HG02970 (cell line): ENCODE data around the gene NUP88.

Experiments
- ATAC-seq: cut with Tn5 transposase; IDR thresholded peaks from one replicate; pipeline ENCODE4 v1.9.1; 2021; ENCODE audit warnings: mild to moderate bottlenecking, moderate library complexity, moderate number of reproducible peaks; ENCODE audit not compliant: unreplicated experiment, low FRiP score

Gene NUP88

DNA sequence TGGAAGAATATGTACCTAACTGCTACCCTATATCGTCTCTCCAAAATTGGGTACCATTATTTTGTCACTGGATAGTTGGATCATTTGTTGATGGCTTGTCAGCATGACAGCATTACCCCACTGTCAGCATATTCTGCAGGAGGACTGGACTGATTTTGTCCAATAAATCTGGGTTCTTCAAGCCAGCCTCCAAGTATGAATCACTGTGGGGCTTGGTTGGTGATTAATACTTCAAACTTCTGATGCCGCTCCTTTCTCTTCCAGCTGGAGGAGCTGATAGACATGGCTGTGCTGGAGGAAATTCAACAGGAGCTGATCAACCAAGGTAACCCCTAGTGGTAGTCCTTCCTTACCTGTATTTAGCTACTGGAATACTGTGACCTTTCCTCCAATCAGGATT is 3.0 kb upstream of the NUP88 start:
- no peak for ATAC-seq

DNA sequence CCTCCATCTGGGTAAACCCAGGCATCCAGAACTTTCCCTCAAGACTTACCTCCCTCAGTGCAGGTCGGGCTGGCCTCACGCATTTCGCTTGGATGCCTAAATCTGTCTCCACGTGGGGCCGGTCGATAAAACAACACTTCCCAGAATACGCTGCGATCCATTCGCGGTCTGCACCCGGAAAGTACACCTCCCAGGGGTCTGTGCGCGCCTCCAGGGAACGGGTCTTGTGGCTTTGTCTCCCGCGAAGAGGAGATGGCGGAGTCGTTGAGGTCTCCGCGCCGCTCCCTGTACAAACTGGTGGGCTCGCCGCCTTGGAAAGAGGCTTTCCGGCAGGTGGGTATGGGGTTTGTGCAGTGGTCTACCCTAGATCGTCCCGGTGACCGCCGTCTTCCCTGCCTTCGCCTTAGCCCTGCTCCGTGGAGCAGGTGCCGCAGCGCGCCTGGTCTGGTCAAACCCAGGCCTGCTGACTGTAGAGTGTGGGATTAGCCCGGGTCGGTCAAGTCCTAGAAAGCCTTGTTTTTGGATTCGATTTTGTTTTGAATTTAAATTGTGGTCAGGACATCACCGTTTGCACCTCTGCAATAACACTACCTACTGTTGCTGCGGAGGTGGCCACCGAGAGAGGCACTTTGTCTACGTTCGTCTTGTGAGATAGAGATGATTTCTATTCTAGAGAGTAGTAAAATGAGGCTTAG is 644 bp upstream of the NUP88 start, which contains the start of gene RPAIN:
TSS of gene RPAIN (plus strand) at position 224 of the 695 bp plus-strand sequence. CDS start at position 253, 29 bp downstream.
- ATAC-seq: peak; percentile 49

- ATAC-seq: peak; percentile 41
Observed at GRCh38 chr17:5418858-5419355, 555 bp downstream of the NUP88 start.

- no peak for ATAC-seq
Observed at GRCh38 chr17:5416901-5417300, 2.6 kb downstream of the NUP88 start.

GRCh38 chr17:5413682-5414081 is 5.8 kb downstream of the NUP88 start:
- ATAC-seq: no peak

- no peak for ATAC-seq
Observed at GRCh38 chr17:5410594-5411272, 8.7 kb downstream of the NUP88 start.

- no peak for ATAC-seq
Observed at GRCh38 chr17:5408186-5408585, 11.3 kb downstream of the NUP88 start.

GRCh38 chr17:5405400-5405799 is 14.1 kb downstream of the NUP88 start:
- no peak for ATAC-seq

- no peak for ATAC-seq
Observed at GRCh38 chr17:5399767-5400166, 19.7 kb downstream of the NUP88 start.

DNA sequence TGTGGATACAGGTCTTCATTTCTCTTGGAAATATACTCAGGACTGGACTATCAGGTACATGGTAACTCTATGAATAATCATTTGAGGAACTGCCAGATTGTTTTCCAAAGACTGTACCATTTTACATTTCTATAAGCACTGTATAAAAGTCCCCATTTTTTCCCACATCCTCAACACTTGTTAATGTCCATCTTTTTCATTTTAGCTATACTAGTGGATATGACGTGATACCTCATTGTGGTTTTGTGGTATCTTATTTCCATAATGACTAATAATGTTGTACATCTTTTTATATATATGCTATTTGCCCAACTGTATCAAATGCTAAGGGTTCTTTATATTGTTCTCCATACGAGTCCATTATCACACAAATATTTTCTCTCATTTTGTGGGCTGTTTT is 22.9 kb downstream of the NUP88 start:
- ATAC-seq: no peak

DNA sequence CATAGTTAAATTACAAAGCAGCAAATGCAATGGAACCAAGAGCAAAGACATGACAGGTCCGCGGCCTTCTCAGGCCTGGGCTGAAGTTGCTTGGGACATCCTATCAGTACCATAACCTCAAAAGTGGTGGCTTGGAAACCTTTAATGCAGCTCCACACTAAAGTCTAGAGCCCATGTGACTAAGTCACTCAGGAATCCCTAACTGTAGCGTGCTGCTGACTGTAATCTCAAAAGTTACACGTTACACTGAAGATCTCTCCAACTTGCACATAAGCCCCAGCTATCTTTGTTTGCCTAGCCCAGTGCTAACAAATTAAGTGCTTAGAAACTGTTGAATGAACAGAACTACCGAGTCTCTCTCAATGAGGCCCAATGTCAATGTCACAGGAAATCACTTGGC is 27.8 kb downstream of the NUP88 start:
- ATAC-seq: no peak

DNA sequence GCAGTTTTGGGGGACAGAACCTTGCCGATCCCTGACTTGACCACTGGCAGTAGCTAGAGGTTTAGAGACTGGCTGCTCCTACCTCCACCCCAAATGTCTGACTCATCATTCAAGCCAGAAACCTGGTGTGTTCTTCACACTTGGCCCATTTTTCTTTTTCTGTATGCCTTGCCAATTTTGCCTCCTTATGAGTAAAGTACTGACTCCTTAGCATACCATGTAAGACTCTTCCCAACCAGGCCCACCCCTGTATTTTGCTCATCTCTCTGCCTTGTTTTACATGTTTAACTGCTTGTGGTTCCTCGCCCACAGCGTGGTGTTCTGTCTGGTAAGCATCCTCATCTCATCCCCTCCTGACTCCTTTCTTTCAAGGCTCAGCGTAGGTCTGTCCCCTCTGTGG is 37.9 kb downstream of the NUP88 start:
- no peak for ATAC-seq

DNA sequence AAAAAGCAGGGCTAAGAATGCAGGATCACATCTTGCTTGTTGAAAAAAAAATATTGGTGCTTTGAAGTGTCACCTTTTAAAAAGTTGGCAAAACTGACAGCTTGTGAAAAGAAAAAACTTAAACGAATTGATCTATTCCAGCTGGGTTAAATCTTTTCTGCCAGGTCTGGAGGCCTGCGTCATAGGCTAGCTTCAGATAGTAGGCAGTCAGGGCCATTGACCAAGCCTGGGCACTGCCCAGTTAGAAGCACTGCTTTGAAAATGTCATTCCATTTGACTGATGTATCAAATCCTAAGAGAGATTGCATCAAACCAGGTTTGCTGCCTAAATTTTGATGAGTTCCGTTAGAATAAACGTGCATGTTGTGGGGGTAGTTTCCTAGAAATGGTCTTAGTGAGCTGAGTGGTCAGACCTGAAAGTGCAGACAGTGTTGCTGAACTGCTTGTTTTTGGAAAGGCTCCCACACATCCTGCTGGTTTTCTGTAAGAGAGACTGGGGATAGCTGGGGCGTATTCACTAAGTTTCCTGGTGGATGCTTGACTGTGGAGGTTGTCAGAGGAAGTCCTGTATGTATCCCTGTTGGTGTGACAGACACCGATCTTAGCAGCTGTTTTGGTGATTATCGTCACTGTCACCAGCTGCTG is 38.8 kb downstream of the NUP88 start:
- no peak for ATAC-seq

DNA sequence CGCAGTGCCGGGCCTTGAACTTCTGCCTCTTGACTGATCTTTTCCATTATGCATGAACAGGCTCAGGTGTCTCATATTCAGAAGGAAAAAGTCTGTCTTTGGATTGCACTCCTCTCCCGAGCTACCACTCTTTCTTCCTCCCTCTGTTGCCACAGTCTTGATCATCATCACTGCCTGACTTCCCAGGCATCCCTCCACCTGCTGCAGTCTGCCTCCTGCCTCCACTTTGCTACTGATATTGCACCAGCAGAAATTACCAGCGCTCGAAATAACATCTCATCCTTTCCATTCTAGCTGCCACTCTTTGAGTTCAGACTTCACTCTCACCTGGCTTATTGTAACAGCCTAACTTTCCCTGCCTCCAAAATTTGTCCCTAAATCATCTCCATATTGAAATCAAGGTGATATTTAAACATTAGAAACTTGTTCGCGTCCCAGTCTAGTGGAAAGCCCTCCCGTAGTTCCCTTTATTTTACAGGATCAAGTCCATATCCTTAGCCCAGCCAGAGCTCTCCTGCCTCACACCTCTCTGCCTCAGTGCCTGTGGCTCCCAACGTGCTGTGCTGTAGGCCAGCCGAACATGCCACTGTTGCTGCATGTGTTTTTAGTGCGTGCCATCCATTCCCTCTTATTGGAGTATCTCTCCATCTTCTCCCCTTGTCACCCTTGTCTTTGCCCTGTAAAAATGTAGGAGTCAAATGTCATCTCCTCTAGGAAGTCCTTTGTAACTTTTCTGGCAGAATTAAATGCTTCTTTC is 39.9 kb downstream of the NUP88 start:
- ATAC-seq: no peak

DNA sequence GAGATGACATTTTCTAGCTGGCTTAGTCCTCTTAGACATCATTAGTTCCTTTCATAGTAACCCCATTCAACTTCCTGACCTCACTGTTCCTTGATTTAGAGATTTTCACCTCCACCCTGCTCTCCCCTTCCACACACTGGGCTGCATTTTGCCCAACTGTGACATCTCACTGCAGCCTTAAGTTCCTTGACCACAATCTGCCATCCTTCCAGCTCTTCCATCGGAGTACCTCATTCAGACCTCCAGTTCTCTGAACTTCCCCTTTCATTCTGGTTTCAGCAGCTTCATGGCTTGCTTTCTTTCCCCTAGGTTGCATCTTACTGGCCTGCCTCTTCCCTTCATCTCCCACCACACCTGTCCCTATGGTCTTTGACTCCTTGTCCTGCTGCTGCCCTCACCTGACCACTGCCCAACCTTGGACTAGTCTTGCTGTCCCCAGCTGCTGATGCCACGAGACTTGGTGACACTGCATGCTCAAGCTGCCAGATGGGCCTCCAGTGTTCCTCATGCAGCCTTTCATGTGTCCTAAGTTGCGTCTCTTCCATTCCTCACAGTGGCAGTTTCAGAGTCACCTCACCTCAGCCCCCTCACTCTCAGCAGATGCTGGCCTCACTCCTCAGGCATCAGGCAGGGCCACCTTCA is 40.8 kb downstream of the NUP88 start:
- ATAC-seq: no peak

DNA sequence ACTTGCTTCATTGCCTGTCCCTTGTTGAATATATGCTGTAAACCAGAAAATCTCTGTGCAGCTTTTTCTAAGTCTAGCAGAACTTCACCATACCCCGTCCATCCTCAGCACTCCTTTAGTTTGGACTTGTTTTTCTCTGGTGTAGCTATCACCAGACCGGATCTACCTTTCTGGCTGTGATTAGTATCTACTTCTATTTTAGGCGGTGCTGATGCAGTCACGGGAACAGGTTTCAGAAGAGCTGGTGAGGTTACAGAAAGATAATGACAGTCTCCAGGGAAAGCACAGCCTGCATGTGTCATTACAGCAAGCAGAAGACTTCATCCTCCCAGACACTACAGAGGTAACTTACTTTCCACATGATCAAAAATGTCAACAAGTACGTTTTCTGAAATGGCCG is 46.4 kb downstream of the NUP88 start:
- no peak for ATAC-seq

DNA sequence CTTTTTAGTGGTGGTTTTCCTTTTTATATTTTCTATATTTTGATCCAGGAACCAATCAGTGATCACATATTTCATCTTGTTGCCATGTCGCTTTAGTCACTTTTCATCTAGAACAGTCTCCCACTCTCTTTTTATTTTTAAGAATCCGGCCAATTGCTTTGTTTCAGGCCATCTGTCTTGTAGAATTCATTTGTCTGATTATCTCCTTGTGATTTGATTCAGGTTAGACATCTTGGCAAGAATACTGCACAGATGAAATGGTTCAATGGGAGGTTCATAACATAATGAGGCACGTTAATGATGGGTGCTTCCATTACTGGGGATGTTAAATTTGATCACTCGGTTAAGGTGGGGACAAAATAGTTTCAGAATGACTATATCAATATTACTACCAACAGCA is 49.1 kb downstream of the NUP88 start:
- no peak for ATAC-seq

DNA sequence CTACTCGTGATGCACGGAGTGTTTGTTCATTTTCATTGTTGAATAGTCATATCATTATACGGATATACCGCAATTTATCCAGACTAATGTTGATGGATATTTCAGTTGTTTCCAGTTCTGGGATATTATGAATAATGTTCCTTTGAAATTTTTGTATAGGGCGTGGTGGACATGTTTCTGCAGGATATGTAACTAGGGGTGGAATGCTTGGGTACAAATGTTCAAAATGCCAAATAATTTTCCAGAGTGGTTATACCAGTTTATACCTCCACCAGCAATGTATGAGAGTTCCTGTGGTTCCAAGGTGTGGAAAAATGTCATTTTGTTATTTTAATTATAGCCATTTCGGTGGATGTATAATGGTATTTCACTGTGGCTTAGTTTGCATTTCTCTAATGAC is 53.6 kb downstream of the NUP88 start:
- ATAC-seq: no peak

DNA sequence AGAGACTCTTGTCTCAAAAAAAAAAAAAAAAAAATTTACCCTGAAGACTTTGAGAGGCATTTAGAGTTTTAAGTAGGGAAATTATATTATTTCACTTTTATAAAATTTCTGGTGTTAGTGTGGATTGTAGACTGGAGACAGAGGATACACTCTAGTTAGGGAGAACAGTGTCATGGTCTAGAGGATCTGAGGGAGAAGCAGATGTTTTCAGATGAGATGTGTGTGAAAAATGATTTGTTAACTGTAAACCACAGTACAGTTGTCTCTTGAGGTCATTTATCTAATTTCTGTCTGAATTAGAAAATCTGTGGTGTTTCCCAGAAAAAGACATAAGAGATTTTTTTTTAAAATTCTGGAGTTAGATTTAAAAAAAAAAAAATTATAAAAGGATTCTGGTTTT is 54.8 kb downstream of the NUP88 start:
- no peak for ATAC-seq

GRCh38 chr17:5364156-5364555 is 55.3 kb downstream of the NUP88 start:
- no peak for ATAC-seq
